K562 (cell line): ENCODE data around the gene OXLD1.

Experiments
- CC2D1A ChIP-seq: fragments of 450-650 bp; IDR thresholded peaks from 2 replicates; pipeline ENCODE4 v1.6.1; 2017; ENCODE audit warnings: mild to moderate bottlenecking
- EHMT2 ChIP-seq: fragments of 450-650 bp; IDR thresholded peaks from 2 replicates; pipeline ENCODE4 v1.6.1; 2018; ENCODE audit warnings: antibody characterized with exemption
- FOXK1 ChIP-seq: sonication (generic); formaldehyde crosslinking; IDR thresholded peaks from 2 replicates; pipeline ENCODE4 v1.8.0; 2022; ENCODE audit warnings: missing genetic modification reagents, mild to moderate bottlenecking, borderline replicate concordance
- FOXM1 ChIP-seq, 2 experiments: fragments of 450-650 bp in 1 of 2; sonication (generic) in 1 of 2; formaldehyde crosslinking in 1 of 2; IDR thresholded peaks; 2 replicates each; pipeline versions ENCODE4 v1.6.1 to v1.9.0; 2017 to 2022; ENCODE audit warnings: low read depth in 2 of 2, mild to moderate bottlenecking in 2 of 2, missing genetic modification reagents in 1 of 2, moderate library complexity in 1 of 2
- NFYB ChIP-seq: IDR thresholded peaks from 2 replicates; pipeline ENCODE4 v1.6.1; 2011; ENCODE audit warnings: mild to moderate bottlenecking, moderate library complexity; ENCODE audit not compliant: insufficient read length; ENCODE audit errors: extremely low read depth
- ZNF197 ChIP-seq: fragments of 200-800 bp; sonication (Bioruptor generic); IDR thresholded peaks from 2 replicates; pipeline ENCODE4 v1.6.1; 2016; ENCODE audit warnings: low read depth, missing genetic modification characterization, missing compliant biosample characterization
- ZNF507 ChIP-seq: conservative IDR thresholded peaks from 2 replicates; pipeline ENCODE4 v1.6.1; 2017; ENCODE audit warnings: missing genetic modification characterization, missing compliant biosample characterization
- ZNF583 ChIP-seq: fragments of 250-450 bp; sonication (Bioruptor Pico); IDR thresholded peaks from 2 replicates; pipeline ENCODE4 v1.4.0; 2020
- TF ChIP-seq, protein P1 (sequence below), 3 experiments: IDR thresholded peaks in 2 of 3; conservative IDR thresholded peaks in 1 of 3; 2 replicates each; pipeline ENCODE4 v1.5.1; 2011 to 2012; ENCODE audit warnings: low read length in 3 of 3, mild to moderate bottlenecking in 3 of 3, control low read depth in 2 of 3, improper control_type of control experiment in 1 of 3, inconsistent platforms in 1 of 3, low read depth in 1 of 3, mixed read lengths in 1 of 3, moderate library complexity in 1 of 3; ENCODE audit not compliant: insufficient read depth in 2 of 3

DNA sequence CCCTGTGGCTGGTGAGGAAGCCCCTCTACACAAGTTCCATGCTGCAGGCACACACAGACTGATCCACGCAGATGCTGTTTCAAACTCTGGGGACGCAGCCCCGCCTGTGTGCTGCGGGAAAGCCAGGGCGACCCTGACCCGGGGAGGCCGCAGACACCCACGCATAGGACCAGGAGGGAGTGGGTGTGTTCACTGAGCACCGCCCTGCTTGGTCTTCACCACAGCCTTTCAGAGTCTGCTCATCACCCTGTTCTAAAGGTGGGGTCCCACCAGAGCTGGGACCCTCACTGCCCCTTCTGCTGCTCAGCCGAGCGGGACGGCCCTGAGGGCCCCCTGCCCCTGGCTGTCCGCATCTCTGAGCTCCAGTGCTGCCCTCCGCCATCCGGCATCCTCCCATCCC lies 21.9 kb downstream of the OXLD1 start:
- TF ChIP-seq, protein P1, sequence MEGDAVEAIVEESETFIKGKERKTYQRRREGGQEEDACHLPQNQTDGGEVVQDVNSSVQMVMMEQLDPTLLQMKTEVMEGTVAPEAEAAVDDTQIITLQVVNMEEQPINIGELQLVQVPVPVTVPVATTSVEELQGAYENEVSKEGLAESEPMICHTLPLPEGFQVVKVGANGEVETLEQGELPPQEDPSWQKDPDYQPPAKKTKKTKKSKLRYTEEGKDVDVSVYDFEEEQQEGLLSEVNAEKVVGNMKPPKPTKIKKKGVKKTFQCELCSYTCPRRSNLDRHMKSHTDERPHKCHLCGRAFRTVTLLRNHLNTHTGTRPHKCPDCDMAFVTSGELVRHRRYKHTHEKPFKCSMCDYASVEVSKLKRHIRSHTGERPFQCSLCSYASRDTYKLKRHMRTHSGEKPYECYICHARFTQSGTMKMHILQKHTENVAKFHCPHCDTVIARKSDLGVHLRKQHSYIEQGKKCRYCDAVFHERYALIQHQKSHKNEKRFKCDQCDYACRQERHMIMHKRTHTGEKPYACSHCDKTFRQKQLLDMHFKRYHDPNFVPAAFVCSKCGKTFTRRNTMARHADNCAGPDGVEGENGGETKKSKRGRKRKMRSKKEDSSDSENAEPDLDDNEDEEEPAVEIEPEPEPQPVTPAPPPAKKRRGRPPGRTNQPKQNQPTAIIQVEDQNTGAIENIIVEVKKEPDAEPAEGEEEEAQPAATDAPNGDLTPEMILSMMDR (IDR thresholded peaks at IDR 0.05 in 2 of 3, conservative IDR thresholded peaks at IDR 0.05 in 1 of 3; ENCODE audit: insufficient read depth in 2 of 3, low read depth in 1 of 3, low read length in 3 of 3): no peak
- TF ChIP-seq ZNF197 (CRISPR knock-in tag) (no peak), NFYB (no peak), ZNF507 (no peak), EHMT2 (no peak), FOXK1 (CRISPR knock-in tag) (no peak), ZNF583 (no peak), CC2D1A (no peak), FOXM1 (IDR thresholded peaks at IDR 0.05; ENCODE audit: low read depth) (no peak), FOXM1 (CRISPR knock-in tag; IDR thresholded peaks at IDR 0.05; ENCODE audit: low read depth) (no peak)
